Endothelial cell of umbilical vein (primary cell): Measurements from ENCODE around the gene ANKRD63. TPM values are rescaled to one million over a fixed set of nuclear protein-coding genes. Genes with fewer than 3 reads are reported as not detected.
A peak's percentile ranks its signal among the peaks of the same experiment; 100 is the strongest.

ENCODE experiments used
- BruUV-seq: library from RNA; stranded (reverse); fragments of 400-500 nt; replicated peaks from 2 replicates; lab custom pipeline; 2021; lab: Mats Ljungman, UMichigan
- CTCF ChIA-PET: fragments of 300-600, 350-600 bp; sonication (Branson Sonifier 250); formaldehyde crosslinking; loops from one replicate; lab custom pipeline; 2021; ENCODE audit warnings: antibody characterized with exemption, inconsistent platforms; lab: Charles Lee
- POLR2A ChIA-PET: fragments of 300-600, 350-600 bp; sonication (Branson Sonifier 250); formaldehyde crosslinking; loops from one replicate; lab custom pipeline; 2021; ENCODE audit warnings: antibody characterized with exemption, inconsistent platforms; lab: Charles Lee
- DNase-seq: peaks from one replicate; pipeline ENCODE4 v3.0.0-alpha.2; 2011; ENCODE audit warnings: low read depth, low spot score
- FAIRE-seq: peaks from 2 replicates; lab custom pipeline; 2011; peaks lifted over from hg19 to GRCh38; lab: Jason Lieb, UNC
- H2AFZ ChIP-seq: 2 replicates; pipeline ENCODE4 v1.6.0; 2012; ENCODE audit warnings: low read depth, low read length, control low read depth, inconsistent platforms
- H3K27ac ChIP-seq: 2 replicates; pipeline ENCODE4 v1.5.1; 2011; ENCODE audit warnings: low read depth, mild to moderate bottlenecking, control low read depth, low read length, moderate library complexity; ENCODE audit not compliant: insufficient read depth
- H3K27me3 ChIP-seq, 2 experiments: 2 replicates each; pipeline versions ENCODE4 v1.6.0 to v1.6.1; 2011; ENCODE audit warnings: low read length in 2 of 2, mixed read lengths in 1 of 2; ENCODE audit not compliant: control insufficient read depth in 2 of 2, insufficient read depth in 2 of 2
- H3K36me3 ChIP-seq, 2 experiments: 2 replicates in 1 of 2; 3 replicates in 1 of 2; pipeline ENCODE4 v1.5.1; 2011; ENCODE audit warnings: low read length in 2 of 2, mild to moderate bottlenecking in 1 of 2, moderate library complexity in 1 of 2; ENCODE audit not compliant: control insufficient read depth in 2 of 2, insufficient read depth in 2 of 2; ENCODE audit errors: extremely low read depth in 1 of 2
- H3K4me1 ChIP-seq: 3 replicates; pipeline ENCODE4 v1.5.1; 2011; ENCODE audit warnings: mild to moderate bottlenecking, low read length; ENCODE audit not compliant: control insufficient read depth, insufficient read depth; ENCODE audit errors: extremely low read depth
- H3K4me2 ChIP-seq: 2 replicates; pipeline ENCODE4 v1.6.1; 2011; ENCODE audit warnings: low read length, control low read depth, mixed read lengths; ENCODE audit not compliant: insufficient read depth
- H3K4me3 ChIP-seq, 3 experiments: fragments of 200-600 bp in 1 of 3; sonication (generic), shearing (Covaris generic) in 1 of 3; replicated peaks in 1 of 3; 2 replicates each; pipeline ENCODE4 v1.5.1; 2011 to 2016; ENCODE audit warnings: control low read depth in 3 of 3, low read length in 3 of 3, mild to moderate bottlenecking in 2 of 3, inconsistent platforms in 1 of 3, low read depth in 1 of 3, moderate library complexity in 1 of 3; ENCODE audit not compliant: insufficient read depth in 1 of 3
- H3K79me2 ChIP-seq: 2 replicates; pipeline ENCODE4 v1.6.0; 2012; ENCODE audit warnings: low read length, inconsistent platforms; ENCODE audit not compliant: control insufficient read depth, insufficient read depth
- H3K9ac ChIP-seq: replicated peaks from 2 replicates; pipeline ENCODE3; 2011; ENCODE audit warnings: low read length, control low read depth; ENCODE audit not compliant: insufficient read depth; ENCODE audit errors: extremely low read depth
- H3K9me1 ChIP-seq: replicated peaks from 3 replicates; pipeline ENCODE4 v1.6.0; 2011; ENCODE audit warnings: mild to moderate bottlenecking, low read length; ENCODE audit not compliant: control insufficient read depth, insufficient read depth; ENCODE audit errors: extremely low read depth
- H3K9me3 ChIP-seq: replicated peaks from 2 replicates; pipeline ENCODE4 v1.5.1; 2012; ENCODE audit warnings: low read length, inconsistent platforms; ENCODE audit not compliant: control insufficient read depth, insufficient read depth
- H4K20me1 ChIP-seq: replicated peaks from 2 replicates; pipeline ENCODE3; 2011; ENCODE audit warnings: mild to moderate bottlenecking, low read length; ENCODE audit not compliant: control insufficient read depth, insufficient read depth; ENCODE audit errors: extremely low read depth
- EZH2 ChIP-seq: IDR thresholded peaks from 2 replicates; pipeline ENCODE4 v1.6.1; 2012; ENCODE audit warnings: borderline replicate concordance, low read depth, mild to moderate bottlenecking, moderate library complexity, low read length, inconsistent platforms; ENCODE audit not compliant: severe bottlenecking
- FOS ChIP-seq: IDR thresholded peaks from 2 replicates; pipeline ENCODE4 v1.6.1; 2011; ENCODE audit warnings: mild to moderate bottlenecking, low read length, moderate library complexity, borderline replicate concordance; ENCODE audit not compliant: insufficient read depth
- GATA2 ChIP-seq: IDR thresholded peaks from 2 replicates; pipeline ENCODE4 v1.7.0; 2011; ENCODE audit warnings: low read depth, mild to moderate bottlenecking, moderate library complexity, mixed read lengths, low read length; ENCODE audit not compliant: insufficient read length, insufficient read depth
- JUN ChIP-seq: IDR thresholded peaks from 2 replicates; pipeline ENCODE4 v1.6.1; 2011; ENCODE audit warnings: borderline replicate concordance, low read depth; ENCODE audit not compliant: insufficient read length, insufficient read depth
- MYC ChIP-seq: IDR thresholded peaks from one replicate; pipeline ENCODE4 v1.6.1; 2011; ENCODE audit warnings: mild to moderate bottlenecking, low read depth, low read length
- POLR2A ChIP-seq: IDR thresholded peaks from 2 replicates; pipeline ENCODE4 v1.6.1; 2012; ENCODE audit warnings: low read depth, mild to moderate bottlenecking, control low read depth, low read length
- POLR2AphosphoS5 ChIP-seq: IDR thresholded peaks from 2 replicates; pipeline ENCODE4 v1.6.1; 2012; ENCODE audit warnings: low read depth, mild to moderate bottlenecking, control low read depth, low read length, moderate library complexity; ENCODE audit not compliant: insufficient read depth
- dilution Hi-C: fragments of 300-500 bp; cut with MboI; formaldehyde crosslinking; loops from one replicate; pipeline ENCODE4 v1.15.0; 2019; ENCODE audit warnings: low sequenced_read_pairs; ENCODE audit not compliant: extremely low pct_ligation_motif_present
- intact Hi-C: fragments of 100-400 bp; cut with micrococcal nuclease; formaldehyde crosslinking; loops from one replicate; pipeline ENCODE4 v1.10.0; 2022
- polyA plus RNA-seq, 4 experiments: library from polyadenylated mRNA; depleted of rRNA in 3 of 4; stranded (reverse) in 3 of 4; unstranded in 1 of 4; fragments of >200 nt; gene quantifications; 2 replicates each; pipeline versions ENCODE4 v1.2.1 to v1.2.3, GENCODE V29; 2011 to 2012; ENCODE audit warnings: missing spikeins in 1 of 4
- total RNA-seq: library from RNA; stranded (reverse); gene quantifications from 2 replicates; pipeline ENCODE4 v1.2.3, GENCODE V29; 2021
- TF ChIP-seq, protein P1 (sequence below), 2 donors: IDR thresholded peaks; 1 replicate in 1 of 2; 2 replicates in 1 of 2; pipeline ENCODE4 v1.5.1; 2011; ENCODE audit warnings: low read length in 2 of 2, mild to moderate bottlenecking in 2 of 2, moderate library complexity in 2 of 2, control low read depth in 1 of 2, inconsistent platforms in 1 of 2, low read depth in 1 of 2; ENCODE audit not compliant: insufficient read depth in 1 of 2; ENCODE audit errors: extremely low read depth in 1 of 2
- TF ChIP-seq, protein P2 (sequence below): IDR thresholded peaks from 2 replicates; pipeline ENCODE4 v1.6.1; 2011; ENCODE audit not compliant: insufficient read depth, insufficient read length

ANKRD63 gene
- total and polyA plus RNA-seq, 2 donors (not counting 3 experiments of a cell fraction or from before 2014, with no cell fraction given) = not detected

DNA sequence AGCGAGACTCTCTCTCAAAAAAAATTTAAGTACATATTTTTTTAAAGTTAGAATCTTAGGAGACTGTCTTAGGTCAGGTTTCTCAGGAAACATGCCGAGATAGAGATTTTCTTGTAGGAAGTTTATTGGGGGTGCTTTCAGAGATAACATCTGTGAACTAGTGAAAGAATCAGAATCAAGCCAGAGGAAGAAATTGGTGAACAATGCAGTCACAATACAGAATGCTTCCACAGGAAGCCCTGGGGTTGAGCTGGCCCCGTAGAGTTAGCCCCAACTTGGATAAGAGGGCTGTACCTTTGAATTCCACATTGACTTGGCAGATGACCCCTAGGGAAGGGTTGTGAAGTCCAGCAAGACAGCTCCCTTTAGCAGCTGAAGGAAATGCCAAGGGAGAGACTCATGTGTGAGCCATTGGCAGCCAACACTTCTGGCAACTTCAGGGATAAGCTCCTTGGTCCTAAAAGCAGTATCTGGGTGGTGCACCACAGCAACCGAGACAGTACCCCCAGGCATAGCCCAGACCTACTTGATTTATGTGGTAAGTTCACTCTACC lies 31.9 kb upstream of the ANKRD63 start:
- H3K9me1 ChIP-seq = no peaks in the 10 kb centered on the region
- no peaks in the 10 kb centered on the region for H3K9me3 ChIP-seq
- H3K4me3 ChIP-seq = no peak overlapping the region
- H3K36me3 ChIP-seq = no peaks in the 10 kb centered on the region
- peak; percentile 72 for DNase-seq
- no peak overlapping the region for H3K9ac ChIP-seq
- H3K27me3 ChIP-seq = no peaks in the 10 kb centered on the region
- ChIA-PET POLR2A (interaction anchor here (0.9 to 1.4 kb wide), 3 partner anchors 14 to 26 kb away, joined by 3 to 5 read pairs (median 4); partner anchors contain the start of gene CCDC9B), CTCF (interaction anchor here (0.7 to 15.0 kb wide), 11 partner anchors 8 to 106 kb away, joined by 3 to 403 read pairs (median 7); partner anchors contain the start of genes CCDC9B and INAFM2)
- no peak overlapping the region for H2AFZ ChIP-seq
- intact Hi-C loops = loop anchor here (1.0 kb wide), 1 partner anchor 9 kb away; the partner anchor contains the start of gene INAFM2
- TF ChIP-seq MYC (no peak), FOS (peak; percentile 74), POLR2A (peak; percentile 51), JUN (peak; percentile 46), GATA2 (peak; percentile 99), POLR2AphosphoS5 (peak; percentile 82), EZH2 (no peak)
- TF ChIP-seq, protein P1, sequence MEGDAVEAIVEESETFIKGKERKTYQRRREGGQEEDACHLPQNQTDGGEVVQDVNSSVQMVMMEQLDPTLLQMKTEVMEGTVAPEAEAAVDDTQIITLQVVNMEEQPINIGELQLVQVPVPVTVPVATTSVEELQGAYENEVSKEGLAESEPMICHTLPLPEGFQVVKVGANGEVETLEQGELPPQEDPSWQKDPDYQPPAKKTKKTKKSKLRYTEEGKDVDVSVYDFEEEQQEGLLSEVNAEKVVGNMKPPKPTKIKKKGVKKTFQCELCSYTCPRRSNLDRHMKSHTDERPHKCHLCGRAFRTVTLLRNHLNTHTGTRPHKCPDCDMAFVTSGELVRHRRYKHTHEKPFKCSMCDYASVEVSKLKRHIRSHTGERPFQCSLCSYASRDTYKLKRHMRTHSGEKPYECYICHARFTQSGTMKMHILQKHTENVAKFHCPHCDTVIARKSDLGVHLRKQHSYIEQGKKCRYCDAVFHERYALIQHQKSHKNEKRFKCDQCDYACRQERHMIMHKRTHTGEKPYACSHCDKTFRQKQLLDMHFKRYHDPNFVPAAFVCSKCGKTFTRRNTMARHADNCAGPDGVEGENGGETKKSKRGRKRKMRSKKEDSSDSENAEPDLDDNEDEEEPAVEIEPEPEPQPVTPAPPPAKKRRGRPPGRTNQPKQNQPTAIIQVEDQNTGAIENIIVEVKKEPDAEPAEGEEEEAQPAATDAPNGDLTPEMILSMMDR (IDR thresholded peaks at IDR 0.05; ENCODE audit: extremely low read depth in 1 of 2, insufficient read depth in 1 of 2, low read depth in 1 of 2, low read length in 2 of 2) = no peak
- TF ChIP-seq, protein P2, sequence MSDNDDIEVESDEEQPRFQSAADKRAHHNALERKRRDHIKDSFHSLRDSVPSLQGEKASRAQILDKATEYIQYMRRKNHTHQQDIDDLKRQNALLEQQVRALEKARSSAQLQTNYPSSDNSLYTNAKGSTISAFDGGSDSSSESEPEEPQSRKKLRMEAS = no peak
- H3K4me1 ChIP-seq = peaks cover 24% of the 10 kb centered on the region
- no peaks in the 10 kb centered on the region for H3K79me2 ChIP-seq
- H4K20me1 ChIP-seq = no peaks in the 10 kb centered on the region
- FAIRE-seq = peak; percentile 99
- peak overlapping the region; percentile 23 for H3K27ac ChIP-seq
- H3K4me2 ChIP-seq = peak overlapping the region; percentile 60
- BruUV-seq = no TSS peak
- dilution Hi-C loops = no loop called here
